ENCODE results near the gene IFNGR2. TPM values are rescaled to one million over a fixed set of nuclear protein-coding genes. Genes with fewer than 3 reads are reported as not detected.
"Not testable (repeated sequence)": the region's sequence is repeated elsewhere in the genome, so short reads cannot be mapped to it uniquely, and the experiment has no call there.

IFNGR2 gene
- total RNA-seq, 2 experiments from 2014 or later, result 11.3 to 11.8 TPM

DNA sequence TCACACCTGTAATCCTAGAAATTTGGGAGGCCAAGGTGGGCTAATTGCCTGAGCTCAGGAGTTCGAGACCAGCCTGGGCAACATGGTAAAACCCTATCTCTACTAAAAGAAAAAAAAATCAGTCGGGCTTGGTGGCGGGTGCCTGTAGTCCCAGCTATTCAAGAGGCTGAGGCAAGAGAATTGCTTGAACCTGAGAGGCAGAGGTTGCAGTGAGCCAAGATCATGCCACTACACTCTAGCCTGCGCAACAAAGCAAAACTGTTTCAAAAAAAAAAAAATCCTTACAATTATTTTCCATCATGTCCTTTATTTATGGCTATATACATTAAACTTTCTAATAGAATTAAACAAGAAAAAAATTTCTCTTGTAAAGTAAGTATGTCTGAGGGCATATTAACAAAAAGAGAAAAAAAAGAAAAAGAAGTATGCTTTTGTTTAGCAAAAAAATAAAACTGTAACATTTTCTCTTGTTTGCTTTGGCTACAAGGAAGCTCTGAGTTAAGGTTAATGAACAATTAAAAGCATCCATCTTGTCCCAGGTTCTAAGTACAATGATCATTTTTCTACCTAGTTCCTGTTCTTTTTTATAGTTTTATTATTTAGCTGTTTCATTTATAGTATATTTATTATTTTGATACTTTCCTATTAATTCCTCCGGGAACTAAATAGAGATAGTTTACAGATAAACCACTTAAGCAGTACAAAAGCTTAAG is 58.5 kb downstream of the IFNGR2 start:
- CTCF ChIA-PET, result interaction anchor here (0.7 to 2.0 kb wide), 2 partner anchors 17 to 32 kb away, joined by 3 to 9 read pairs; no protein-coding TSS in a partner anchor
- H3K27me3 Mint-ChIP-seq, result no peaks in the 10 kb centered on the region
- H3K4me1 Mint-ChIP-seq, result no peaks in the 10 kb centered on the region
- H3K27ac Mint-ChIP-seq, result no peak overlapping the region
- DNase-seq, result no peak
- H3K4me3 Mint-ChIP-seq, result no peak overlapping the region
- POLR2A ChIA-PET, result no interaction called here
- no peaks in the 10 kb centered on the region for H3K9me3 Mint-ChIP-seq
- H3K36me3 Mint-ChIP-seq (ENCODE audit: low read depth), result peaks cover 5% of the 10 kb centered on the region

DNA sequence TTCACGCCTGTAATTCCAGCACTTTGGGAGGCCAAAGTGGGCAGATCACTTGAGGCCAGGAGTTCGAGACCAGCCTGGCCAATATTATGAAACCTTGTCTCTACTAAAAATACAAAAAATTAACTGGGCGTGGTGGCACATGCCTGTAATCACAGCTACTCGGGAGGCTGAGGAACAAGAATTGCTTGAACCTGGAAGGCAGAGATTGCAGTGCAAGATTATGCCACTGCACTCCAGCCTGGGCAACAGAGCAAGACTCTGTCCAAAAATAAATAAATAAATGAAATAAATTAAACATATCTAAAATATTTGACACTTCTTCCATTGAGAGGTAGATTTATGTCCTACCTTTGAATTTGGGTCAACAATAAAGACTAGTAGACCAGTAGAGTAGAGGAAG is 66.0 kb downstream of the IFNGR2 start:
- H3K4me3 Mint-ChIP-seq; CTCF ChIA-PET; POLR2A ChIA-PET; H3K9me3 Mint-ChIP-seq; H3K36me3 Mint-ChIP-seq (ENCODE audit: low read depth); H3K4me1 Mint-ChIP-seq; H3K27me3 Mint-ChIP-seq; H3K27ac Mint-ChIP-seq; DNase-seq: not testable (repeated sequence)

DNA sequence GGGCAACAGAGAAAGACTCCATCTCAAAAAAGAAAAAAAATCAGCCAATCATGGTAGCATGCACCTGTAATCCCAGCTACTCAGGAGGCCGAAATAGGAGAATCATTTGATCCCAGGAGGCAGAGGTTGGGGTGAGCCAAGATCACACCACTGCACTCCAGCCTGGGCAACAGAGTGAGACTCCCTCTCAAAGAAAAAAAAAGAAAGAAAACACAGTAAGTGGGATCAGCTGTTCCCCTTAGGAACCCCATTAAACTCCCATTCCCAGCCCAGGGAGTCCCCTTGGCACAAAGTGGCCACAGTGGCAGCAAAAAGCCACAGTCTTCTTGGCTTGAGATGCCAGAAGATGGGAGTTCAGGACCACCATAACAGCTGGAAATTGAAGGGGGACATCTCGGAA is 67.5 kb downstream of the IFNGR2 start:
- CTCF ChIA-PET, result interaction anchor here (0.6 kb wide), 1 partner anchor 89 kb away, joined by 3 read pairs; no protein-coding TSS in a partner anchor
- Mint-ChIP-seq H3K36me3 (ENCODE audit: low read depth) (no peaks in the 10 kb centered on the region), H3K4me1 (no peaks in the 10 kb centered on the region), H3K4me3 (no peak overlapping the region), H3K27ac (no peak overlapping the region), H3K9me3 (no peaks in the 10 kb centered on the region), H3K27me3 (no peaks in the 10 kb centered on the region)
- DNase-seq, result no peak
- POLR2A ChIA-PET, result interaction anchor here (0.6 kb wide), 1 partner anchor 232 kb away, joined by 5 read pairs; no protein-coding TSS in a partner anchor

DNA sequence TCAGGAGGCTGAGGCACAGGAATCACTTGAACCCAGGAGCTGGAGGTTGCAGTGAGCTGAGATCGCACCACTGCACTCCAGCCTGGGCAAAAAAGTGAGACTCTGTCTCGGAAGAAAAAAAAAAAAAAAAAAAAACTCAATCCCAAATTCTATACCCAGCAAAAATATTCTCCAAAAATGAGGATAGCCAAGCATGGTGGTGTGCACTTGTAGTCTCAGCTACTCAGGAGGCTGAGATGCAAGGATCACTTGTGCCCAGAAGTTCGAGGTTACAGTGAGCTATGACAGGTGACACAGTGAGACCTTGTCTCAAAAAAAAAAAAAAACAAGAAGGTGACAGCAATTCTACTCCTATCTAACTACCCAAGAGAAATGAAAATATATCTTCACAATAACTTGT is 70.1 kb downstream of the IFNGR2 start:
- Mint-ChIP-seq H3K36me3 (ENCODE audit: low read depth) (no peaks in the 10 kb centered on the region), H3K9me3 (no peaks in the 10 kb centered on the region), H3K27ac (no peak overlapping the region), H3K4me1 (peaks cover 9% of the 10 kb centered on the region), H3K27me3 (no peaks in the 10 kb centered on the region), H3K4me3 (no peak overlapping the region)
- ChIA-PET CTCF (interaction anchor here (0.6 to 0.8 kb wide), 3 partner anchors 35 to 71 kb away, joined by 3 to 4 read pairs (median 3); no protein-coding TSS in a partner anchor), POLR2A (no interaction called here)
- no peak for DNase-seq

DNA sequence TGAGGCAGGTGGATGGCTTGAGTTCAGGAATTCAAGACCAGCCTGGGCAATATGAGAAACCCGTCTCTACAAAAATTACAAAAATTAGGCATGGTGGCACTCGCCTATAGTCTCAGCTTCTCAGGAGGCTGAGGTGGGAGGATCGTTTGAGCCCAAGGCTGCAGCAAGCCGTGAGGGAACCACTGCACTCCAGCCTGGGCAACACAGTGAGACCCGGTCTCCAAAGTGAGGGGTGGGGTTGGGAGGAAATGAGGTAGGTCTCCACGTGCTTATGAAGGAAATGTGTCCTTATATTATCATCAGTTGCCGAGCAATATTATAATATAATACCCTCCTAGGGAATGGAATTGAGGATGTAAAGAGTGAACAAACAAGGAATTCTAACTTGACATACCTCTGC is 73.9 kb downstream of the IFNGR2 start:
- CTCF ChIA-PET, result no interaction called here

DNA sequence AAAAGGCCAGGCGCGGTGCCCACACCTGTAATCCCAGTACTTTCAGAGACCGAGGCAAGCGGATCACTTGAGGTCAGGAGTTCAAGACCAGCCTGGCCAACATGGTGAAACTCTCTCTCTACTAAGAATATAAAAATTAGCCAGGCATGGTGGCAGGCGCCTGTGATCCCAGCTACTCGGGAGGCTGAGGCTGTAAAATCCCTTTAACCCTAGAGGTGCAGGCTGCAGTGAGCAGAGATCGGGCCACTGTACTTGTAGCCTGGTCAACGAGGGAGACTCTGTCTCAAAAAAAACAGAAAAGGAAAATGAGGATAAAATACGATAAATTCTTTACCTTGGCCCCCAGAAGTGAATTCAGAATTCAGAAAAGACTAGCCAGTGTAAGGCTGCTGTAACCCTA is 75.0 kb downstream of the IFNGR2 start:
- Mint-ChIP-seq H3K27ac (peak overlapping the region; percentile 84), H3K4me1 (peaks cover 25% of the 10 kb centered on the region), H3K9me3 (no peaks in the 10 kb centered on the region), H3K36me3 (ENCODE audit: low read depth) (no peaks in the 10 kb centered on the region), H3K27me3 (no peaks in the 10 kb centered on the region), H3K4me3 (peak overlapping the region; percentile 90)
- no peak for DNase-seq
- ChIA-PET POLR2A (no interaction called here), CTCF (interaction anchor here (0.6 kb wide), 1 partner anchor 1014 kb away, joined by 5 read pairs; no protein-coding TSS in a partner anchor)

More for the DNA sequence above, 73.9 kb downstream of the IFNGR2 start:
- no peak for DNase-seq
- POLR2A ChIA-PET, result interaction anchor here (0.7 kb wide), 1 partner anchor 844 kb away, joined by 6 read pairs; no protein-coding TSS in a partner anchor
- H3K4me3 Mint-ChIP-seq, result no peak overlapping the region
- H3K27ac Mint-ChIP-seq, result no peak overlapping the region
- H3K9me3 Mint-ChIP-seq, result no peaks in the 10 kb centered on the region
- H3K4me1 Mint-ChIP-seq, result peaks cover 25% of the 10 kb centered on the region
- no peaks in the 10 kb centered on the region for H3K36me3 Mint-ChIP-seq (ENCODE audit: low read depth)
- no peaks in the 10 kb centered on the region for H3K27me3 Mint-ChIP-seq

DNA sequence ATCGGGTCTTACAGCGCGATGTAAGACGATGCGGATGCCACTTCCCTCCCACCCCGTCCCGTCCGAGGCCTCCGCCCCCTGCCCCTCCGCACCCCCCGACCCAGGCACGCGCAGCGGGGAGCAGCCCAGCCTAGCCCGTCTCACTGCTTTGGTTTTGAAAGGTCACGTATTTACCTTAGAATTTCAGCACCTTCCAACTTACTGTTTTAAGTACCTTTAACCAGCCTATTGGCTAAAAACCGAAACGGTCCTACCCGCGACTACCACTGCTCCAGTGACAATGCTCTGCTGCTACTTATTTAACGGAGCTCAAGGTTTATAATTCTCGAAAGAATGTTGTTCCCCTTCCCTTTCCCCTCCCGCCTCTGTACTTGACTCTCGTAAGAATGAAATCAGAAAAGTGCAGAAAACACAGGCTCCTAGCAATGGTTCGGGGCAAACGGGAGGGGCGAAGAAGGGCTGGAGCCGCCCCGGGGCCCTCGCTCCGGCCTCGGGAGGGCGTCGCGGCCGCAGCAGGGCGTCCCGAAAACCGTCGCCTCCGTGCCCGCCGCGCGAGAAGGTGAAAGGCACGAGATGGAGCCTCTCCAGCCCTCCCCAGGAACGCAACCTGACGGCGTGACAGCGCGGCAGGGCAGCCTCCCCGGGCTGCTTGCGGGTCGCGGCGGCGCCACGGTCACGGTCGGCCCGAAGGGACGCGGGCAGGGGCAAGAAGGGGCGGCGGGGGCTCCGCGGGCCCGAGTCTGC is 75.9 kb downstream of the IFNGR2 start:
- Mint-ChIP-seq H3K9me3 (no peaks in the 10 kb centered on the region), H3K4me1 (peaks cover 25% of the 10 kb centered on the region), H3K4me3 (peak overlapping the region; percentile 90), H3K27ac (peak overlapping the region; percentile 84), H3K36me3 (ENCODE audit: low read depth) (no peaks in the 10 kb centered on the region), H3K27me3 (no peaks in the 10 kb centered on the region)
- ChIA-PET POLR2A (interaction anchor here (0.5 to 2.1 kb wide), 2 partner anchors 12 to 65 kb away, joined by 3 to 15 read pairs; partner anchors contain the start of gene DNAJC28), CTCF (interaction anchor here (0.9 to 2.8 kb wide), 7 partner anchors 10 to 117 kb away, joined by 3 to 20 read pairs (median 5); partner anchors contain the start of gene DNAJC28)
- DNase-seq, result peak; percentile 50

DNA sequence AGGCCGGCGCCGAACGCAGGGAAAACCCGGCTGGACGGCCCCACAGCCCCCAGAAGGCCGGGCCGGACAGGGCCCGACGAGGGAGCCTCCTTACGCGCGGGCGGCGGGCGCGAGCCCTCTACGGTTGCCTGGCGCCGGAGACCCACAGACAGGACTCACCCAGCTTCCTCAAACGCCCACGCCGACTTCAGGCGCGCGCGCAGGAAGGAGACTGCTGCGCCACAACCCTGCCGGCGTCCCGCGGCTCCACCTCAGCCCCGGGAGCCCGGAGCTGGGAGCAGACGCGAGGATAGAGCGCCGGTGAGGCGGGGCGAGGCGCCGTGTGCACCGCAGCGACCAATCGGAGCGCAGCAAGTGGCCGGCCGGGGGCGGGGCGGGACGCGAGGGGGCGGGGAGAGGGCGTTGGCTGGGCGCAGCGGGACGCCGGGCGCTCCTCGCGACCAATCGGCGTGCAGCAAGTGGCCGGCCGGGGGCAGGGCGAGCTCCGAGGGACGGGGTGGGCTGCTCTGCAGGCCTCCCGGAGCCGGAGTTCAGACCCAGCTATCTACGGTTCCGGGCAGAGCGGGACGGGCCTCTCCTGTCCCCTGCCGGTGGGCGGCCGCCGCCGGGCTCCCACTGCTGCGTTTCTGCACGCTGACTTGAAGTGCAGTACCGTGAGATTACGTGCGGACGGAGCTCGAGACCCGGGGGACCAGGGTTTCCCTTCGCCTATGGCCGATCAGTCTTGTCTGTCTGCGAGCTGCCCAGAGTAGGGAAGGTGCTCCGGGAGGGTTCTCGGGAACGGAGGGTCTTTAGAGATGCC is 76.7 kb downstream of the IFNGR2 start, which contains the start of gene TMEM50B:
TSS of gene TMEM50B (minus strand) at position 296 of the 802 bp plus-strand sequence. CDS start 11,089 bp downstream, outside the sequence.
- Mint-ChIP-seq H3K27me3 (no peaks in the 10 kb centered on the region), H3K4me3 (peak within 1 kb of the TSS; percentile 90), H3K4me1 (peaks cover 25% of the 10 kb centered on the region), H3K27ac (peak within 1 kb of the TSS; percentile 97), H3K9me3 (no peaks in the 10 kb centered on the region), H3K36me3 (ENCODE audit: low read depth) (no peaks in the 10 kb centered on the region)
- ChIA-PET POLR2A (interaction anchor here (0.5 to 2.1 kb wide), 3 partner anchors 11 to 64 kb away, joined by 3 to 15 read pairs (median 3); partner anchors contain the start of gene DNAJC28), CTCF (interaction anchor here (0.5 to 2.8 kb wide), 10 partner anchors 9 to 1280 kb away, joined by 3 to 20 read pairs (median 4); partner anchors contain the start of genes DNAJC28 and IFNAR1)
- peak; percentile 93 for DNase-seq

DNA sequence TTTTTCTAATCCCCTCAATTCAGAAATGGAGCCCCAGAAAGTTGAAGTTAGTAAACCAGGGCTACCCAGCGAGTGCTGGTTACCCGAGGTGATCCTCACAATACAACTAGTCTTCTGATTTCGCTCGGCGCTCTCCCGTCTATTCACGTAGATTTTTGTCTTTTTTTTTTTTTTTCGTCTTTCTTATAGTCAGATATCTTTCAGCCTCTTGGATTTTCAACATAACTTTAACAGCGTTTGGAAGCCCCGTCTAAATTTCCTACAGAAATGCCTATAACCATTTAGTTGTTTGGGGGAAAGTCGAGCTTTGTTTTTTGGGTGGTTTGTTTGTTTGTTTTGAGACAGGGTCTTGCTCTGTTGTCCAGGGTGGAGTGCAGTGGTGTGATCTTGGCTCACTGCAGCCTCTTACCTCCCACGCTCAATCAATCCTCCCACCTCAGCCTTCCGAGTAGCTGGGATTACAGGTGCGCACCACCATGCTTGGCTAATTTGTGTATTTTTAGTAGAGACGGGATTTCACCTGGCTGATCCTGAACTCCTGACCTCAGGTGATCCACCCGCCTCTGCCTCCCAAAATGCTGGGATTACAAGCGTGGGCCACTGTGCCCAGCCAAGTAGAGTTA is 77.4 kb downstream of the IFNGR2 start:
- Mint-ChIP-seq H3K4me3 (peak overlapping the region; percentile 90), H3K36me3 (ENCODE audit: low read depth) (no peaks in the 10 kb centered on the region), H3K27me3 (no peaks in the 10 kb centered on the region), H3K9me3 (no peaks in the 10 kb centered on the region), H3K27ac (peak overlapping the region; percentile 97), H3K4me1 (peaks cover 25% of the 10 kb centered on the region)
- no peak for DNase-seq
- POLR2A ChIA-PET, result interaction anchor here (0.5 to 2.1 kb wide), 3 partner anchors 11 to 233 kb away, joined by 3 to 15 read pairs (median 3); partner anchors contain the start of gene DNAJC28
- CTCF ChIA-PET, result interaction anchor here (0.6 to 2.8 kb wide), 9 partner anchors 8 to 156 kb away, joined by 3 to 20 read pairs (median 5); partner anchors contain the start of genes DNAJC28 and IFNAR1

DNA sequence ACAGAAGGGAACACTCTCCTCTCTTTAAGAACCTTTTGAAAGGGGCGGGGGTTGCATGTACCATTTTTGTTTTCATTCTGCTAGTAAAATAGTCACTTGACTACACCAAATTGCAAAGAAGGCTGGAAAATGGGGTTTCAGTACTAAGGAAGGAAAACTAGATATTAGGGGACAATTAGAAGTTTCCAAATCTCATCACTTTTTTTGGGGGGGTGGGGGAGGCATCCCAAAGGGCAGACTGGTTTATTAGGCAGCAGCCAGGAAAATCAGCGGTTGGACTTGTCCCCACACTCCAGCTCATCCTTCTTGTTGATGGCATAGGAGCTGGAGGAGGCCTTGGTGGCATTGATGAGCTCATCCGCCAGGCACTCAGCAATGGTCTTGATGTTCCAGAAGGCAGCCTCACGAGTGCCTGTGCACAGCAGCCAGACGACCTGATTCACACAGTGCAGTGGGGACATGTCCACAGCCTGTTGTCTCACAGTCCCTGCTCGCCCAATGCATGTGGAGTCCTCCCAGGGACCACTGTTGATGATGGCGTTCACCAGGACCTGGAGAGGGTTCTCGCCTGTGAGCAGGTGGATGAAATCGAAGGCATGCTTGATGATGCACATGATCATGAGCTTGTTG is 78.2 kb downstream of the IFNGR2 start:
- Mint-ChIP-seq H3K36me3 (ENCODE audit: low read depth) (no peaks in the 10 kb centered on the region), H3K4me3 (peak overlapping the region; percentile 90), H3K9me3 (no peaks in the 10 kb centered on the region), H3K27ac (no peak overlapping the region), H3K4me1 (peaks cover 25% of the 10 kb centered on the region), H3K27me3 (no peaks in the 10 kb centered on the region)
- POLR2A ChIA-PET, result interaction anchor here (0.6 kb wide), 1 partner anchor 300 kb away, joined by 4 read pairs; no protein-coding TSS in a partner anchor
- DNase-seq, result no peak
- CTCF ChIA-PET, result interaction anchor here (1.9 to 2.8 kb wide), 2 partner anchors 9 to 15 kb away, joined by 4 to 20 read pairs; partner anchors contain the start of gene DNAJC28

Data from activated CD4-positive, alpha-beta T cell treated with anti-CD3 and anti-CD28 coated beads, Interleukin-2, amount 10 ng/mL, durations not matched to agents 7 days and 5 days (primary cell).